ENCODE results near the gene RBM20.

The RBM20 gene

GRCh38 chr10:110788620-110789385 is 144.7 kb downstream of the RBM20 start:
- DNase-seq (ENCODE audit: low spot score): no peak

- DNase-seq (ENCODE audit: low spot score): no peak
Observed at GRCh38 chr10:110789604-110790433, 145.7 kb downstream of the RBM20 start.

GRCh38 chr10:110790913-110791506 is 146.9 kb downstream of the RBM20 start:
- no peak for DNase-seq (ENCODE audit: low spot score)

GRCh38 chr10:110791541-110792073 is 147.5 kb downstream of the RBM20 start:
- DNase-seq (ENCODE audit: low spot score): no peak

- DNase-seq (ENCODE audit: low spot score): no peak
Observed at GRCh38 chr10:110792476-110793125, 148.5 kb downstream of the RBM20 start.

- peak; percentile 47 for DNase-seq (ENCODE audit: low spot score)
Observed at GRCh38 chr10:110793128-110793812, 149.1 kb downstream of the RBM20 start.

GRCh38 chr10:110793886-110794285 is 149.8 kb downstream of the RBM20 start:
- DNase-seq (ENCODE audit: low spot score): no peak

GRCh38 chr10:110794808-110795207 is 150.7 kb downstream of the RBM20 start:
- DNase-seq (ENCODE audit: low spot score): peak; percentile 83

GRCh38 chr10:110797416-110797815 is 153.3 kb downstream of the RBM20 start:
- DNase-seq (ENCODE audit: low spot score): no peak

GRCh38 chr10:110798340-110798739 is 154.2 kb downstream of the RBM20 start:
- DNase-seq (ENCODE audit: low spot score): no peak

GRCh38 chr10:110802090-110802489 is 158.0 kb downstream of the RBM20 start:
- no peak for DNase-seq (ENCODE audit: low spot score)

GRCh38 chr10:110802551-110803238 is 158.6 kb downstream of the RBM20 start:
- DNase-seq (ENCODE audit: low spot score): no peak

- DNase-seq (ENCODE audit: low spot score): no peak
Observed at GRCh38 chr10:110803239-110803749, 159.2 kb downstream of the RBM20 start.

GRCh38 chr10:110803830-110804338 is 159.7 kb downstream of the RBM20 start:
- peak; percentile 61 for DNase-seq (ENCODE audit: low spot score)

- DNase-seq (ENCODE audit: low spot score): no peak
Observed at GRCh38 chr10:110804376-110804775, 160.2 kb downstream of the RBM20 start.

- DNase-seq (ENCODE audit: low spot score): no peak
Observed at GRCh38 chr10:110805292-110805691, 161.2 kb downstream of the RBM20 start.

GRCh38 chr10:110806335-110806734 is 162.2 kb downstream of the RBM20 start:
- DNase-seq (ENCODE audit: low spot score): no peak

- DNase-seq (ENCODE audit: low spot score): no peak
Observed at GRCh38 chr10:110808123-110808522, 164.0 kb downstream of the RBM20 start.

GRCh38 chr10:110808615-110809014 is 164.5 kb downstream of the RBM20 start:
- DNase-seq (ENCODE audit: low spot score): no peak

- no peak for DNase-seq (ENCODE audit: low spot score)
Observed at GRCh38 chr10:110810625-110811024, 166.5 kb downstream of the RBM20 start.
